ENCODE data around the gene SUPT20HL2.
"Not testable (repeated sequence)": the region's sequence is repeated elsewhere in the genome, so short reads cannot be mapped to it uniquely, and the experiment has no call there.

SUPT20HL2 gene

DNA sequence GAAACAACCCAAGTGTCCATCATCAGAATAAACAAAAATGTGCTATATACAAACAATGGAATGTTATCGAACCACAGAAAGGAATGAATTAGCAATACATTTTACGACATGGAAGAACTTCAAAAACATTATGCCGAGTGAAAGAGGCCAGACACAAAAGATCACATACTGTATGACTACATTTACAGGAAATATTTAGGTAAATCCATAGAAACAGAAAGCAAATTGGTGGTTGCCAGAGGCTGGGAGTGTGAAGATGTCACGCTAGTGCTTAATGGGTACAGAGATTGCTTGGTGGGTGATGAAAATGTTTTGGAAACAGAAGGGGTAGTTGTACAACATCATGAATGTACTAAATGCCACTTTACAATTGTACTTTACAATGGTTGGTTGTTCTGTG lies 5.1 kb downstream of the SUPT20HL2 start:
- DNase-seq, result not testable (repeated sequence)

DNA sequence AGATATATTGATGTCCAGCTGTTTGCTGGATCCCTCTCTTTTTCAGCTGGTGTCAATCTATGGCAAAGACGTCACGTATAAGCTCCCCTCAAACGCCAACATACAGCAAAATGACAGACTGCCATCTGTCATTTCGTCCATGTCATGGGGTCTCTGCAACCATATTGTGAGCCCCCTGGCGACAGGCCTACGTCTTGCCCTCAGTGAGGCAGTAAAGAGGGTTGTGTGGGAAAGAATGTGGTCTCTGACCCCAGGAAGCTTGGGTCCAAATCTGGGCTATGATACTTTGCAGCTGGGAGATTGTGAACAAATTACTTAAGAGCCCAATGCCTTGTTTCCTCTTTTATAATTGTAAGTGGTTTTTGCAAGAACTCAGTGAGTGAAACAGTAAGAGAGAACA lies 7.4 kb downstream of the SUPT20HL2 start:
- DNase-seq, result no peak

DNA sequence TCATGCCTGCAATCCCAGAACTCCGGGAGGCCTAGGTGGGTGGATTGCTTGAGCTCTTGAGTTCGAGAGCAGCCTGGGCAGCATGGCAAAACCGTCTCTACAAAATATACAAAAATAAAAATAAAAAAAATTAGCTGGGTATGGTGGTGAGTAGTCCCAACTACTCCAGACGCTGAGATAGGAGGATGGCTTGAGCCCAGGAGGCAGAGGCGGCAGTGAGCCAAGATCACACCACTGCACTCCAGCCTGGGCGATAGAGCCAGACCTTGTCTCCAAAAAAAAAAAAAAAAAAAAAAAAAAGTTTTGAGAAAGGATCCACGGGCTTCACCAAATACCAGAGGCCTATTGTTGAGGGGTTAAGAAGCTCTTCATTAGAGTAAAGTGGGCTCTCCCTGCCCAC lies 8.0 kb downstream of the SUPT20HL2 start:
- DNase-seq, result no peak

DNA sequence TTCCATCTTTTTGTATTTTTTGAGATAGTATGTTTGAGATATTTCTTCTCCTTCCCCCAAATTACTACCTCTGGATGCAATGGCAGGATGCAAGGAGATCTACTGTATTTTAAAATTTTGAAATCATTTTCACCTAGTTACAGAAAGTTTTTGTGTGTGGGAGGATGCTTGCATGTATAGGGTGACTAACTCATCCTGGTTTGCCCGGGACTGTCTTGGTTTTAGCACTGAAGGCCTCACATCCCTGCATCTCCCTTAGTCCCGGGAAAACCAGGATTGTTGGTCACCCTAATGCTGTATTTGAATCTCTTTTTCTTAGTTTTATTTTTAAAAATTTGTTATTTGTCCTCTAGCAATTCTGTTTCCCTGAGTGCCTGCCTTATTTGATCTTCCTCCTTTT lies 12.1 kb downstream of the SUPT20HL2 start:
- DNase-seq, result no peak

DNA sequence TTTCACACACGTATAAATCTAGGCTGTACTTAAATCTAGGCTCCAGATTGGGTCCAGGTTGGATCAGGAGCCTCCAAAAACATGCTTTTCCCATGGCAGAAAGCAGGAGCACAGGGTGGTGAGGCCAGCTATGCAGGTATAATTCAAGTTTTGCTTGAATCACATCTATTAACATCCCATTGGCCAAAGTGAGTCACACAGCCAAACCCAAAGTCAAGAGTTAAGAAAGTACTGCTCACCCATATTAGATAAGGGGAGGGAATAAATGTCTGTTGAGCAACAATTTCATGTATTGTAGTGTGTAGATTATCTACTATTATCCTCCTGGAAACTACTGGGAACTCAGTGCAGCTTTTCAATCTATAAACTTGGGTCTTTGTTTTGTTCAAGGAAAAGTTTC lies 12.8 kb downstream of the SUPT20HL2 start:
- DNase-seq, result no peak

DNA sequence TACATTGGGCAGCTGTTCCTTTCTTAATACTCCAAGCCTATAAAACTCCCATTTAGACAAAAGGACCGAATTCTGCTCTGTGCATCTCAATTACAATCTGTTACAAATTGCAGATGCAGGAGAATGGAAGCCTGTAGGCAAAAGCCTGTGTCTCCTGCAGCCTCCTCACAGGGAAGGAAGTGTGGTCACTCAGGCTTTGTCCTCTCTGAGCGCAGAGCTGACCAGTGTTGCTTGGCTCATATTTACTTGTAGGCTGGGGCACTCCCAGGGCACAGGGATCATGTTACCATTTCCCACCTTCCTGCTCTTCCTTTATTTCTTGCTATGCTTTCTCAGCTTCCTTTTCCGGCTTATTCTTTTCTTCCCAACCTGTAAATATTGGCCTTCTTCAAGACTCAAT lies 15.7 kb downstream of the SUPT20HL2 start:
- DNase-seq, result no peak

DNA sequence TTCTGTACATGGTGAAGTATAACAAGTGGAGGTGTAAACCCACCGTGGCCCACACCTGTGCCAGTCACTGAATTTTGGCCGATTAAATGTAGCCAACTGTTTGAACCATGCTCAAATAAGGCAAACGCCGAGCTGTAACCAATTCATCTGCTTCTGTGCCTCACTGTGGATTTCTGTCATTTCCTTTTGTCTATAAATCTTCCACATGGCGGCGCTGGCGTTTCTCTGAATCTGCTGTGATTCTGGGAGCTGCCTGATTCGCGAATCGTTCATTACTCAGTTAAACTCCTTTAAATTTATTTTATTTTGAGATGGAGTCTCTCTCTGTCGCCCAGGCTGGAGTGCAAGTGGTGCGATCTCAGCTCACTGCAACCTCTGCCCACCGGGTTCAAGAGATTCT lies 19.2 kb downstream of the SUPT20HL2 start:
- no peak for DNase-seq

DNA sequence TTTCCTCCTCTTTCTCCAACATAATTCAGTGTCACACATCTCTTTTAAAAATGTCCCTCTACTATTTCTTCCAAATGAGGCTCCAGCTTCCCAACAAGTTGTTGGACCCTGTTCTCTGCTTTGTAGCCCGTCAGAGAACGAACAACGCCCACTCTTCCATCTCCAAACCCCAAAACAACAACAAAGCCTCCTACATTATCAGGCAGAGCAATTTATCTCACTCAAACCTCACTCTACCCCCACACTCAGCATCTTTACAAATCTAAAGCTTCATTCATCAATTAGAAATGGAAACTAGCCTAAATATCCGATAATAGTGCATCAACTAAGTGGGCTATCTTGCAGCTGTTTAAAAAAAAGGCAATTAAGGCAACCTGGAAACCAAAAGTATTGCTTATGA lies 20.5 kb downstream of the SUPT20HL2 start:
- no peak for DNase-seq

DNA sequence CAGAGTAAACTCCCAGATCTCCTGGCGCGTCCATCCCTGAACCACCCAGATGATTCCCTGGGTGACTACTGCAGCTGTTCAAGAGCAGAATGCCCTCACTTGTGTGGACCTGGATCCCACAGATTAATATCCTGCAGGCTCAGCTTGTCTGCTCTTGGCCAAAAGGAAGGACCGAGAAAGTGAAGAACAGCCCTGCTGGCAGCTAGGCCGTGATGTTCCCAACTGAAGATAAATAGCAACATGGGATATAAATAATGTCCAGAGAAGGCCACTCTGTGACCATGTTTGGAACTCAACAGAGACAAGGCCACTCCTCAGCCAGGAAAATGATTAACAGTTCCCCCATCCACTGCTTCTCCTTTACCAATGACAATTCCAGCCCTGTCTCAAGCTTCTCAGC lies 21.5 kb downstream of the SUPT20HL2 start:
- DNase-seq, result no peak

DNA sequence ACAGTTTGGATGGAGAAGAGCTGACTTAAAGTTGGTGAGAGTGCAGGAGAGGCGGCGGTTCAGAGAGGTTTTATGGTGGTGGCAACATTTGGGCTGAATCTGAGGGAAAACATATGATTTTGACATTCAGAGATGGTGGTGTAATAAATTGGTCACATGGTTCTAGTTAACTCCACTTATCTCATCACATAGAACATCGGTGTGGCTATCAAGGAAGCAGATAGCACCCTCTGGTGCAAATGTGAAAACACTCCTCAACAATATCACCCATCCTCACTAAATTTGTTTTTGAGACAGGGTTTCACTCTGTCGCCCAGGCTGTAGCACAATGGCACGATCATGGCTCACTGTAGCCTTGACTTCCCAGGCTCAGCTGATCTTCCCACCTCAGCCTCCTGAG lies 28.8 kb downstream of the SUPT20HL2 start:
- DNase-seq, result no peak

DNA sequence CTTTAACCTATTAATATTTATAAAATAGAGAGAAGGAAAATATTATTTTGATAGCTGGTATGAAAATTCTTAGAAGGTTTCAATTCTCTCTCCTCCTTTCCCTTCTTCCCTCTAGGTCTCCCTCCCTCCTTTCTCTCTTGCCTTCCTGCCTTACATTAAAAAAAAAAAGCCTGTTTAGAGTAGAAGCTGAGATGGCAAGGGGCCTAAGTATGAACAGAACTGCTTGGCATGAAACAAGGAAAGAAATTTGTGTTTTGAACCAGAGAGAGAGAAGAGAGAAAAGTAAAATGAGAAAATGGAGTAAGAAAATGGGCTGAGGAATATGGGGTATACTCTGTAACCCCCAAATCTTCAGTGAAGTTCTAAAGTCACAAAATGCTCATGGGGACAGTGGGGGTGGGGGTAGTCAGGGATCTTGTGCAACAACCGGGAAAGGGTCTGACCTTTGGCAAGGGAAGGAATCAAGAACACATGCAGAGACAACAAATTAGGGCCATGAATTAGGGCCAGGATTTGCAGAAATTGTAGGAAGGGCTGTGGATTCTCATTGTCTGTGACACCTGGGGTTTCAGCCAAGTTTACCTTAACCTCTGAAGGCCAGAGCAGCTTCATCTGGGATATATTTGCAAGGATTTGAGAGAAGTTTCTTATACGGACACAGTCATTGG lies 30.6 kb downstream of the SUPT20HL2 start:
- no peak for DNase-seq

DNA sequence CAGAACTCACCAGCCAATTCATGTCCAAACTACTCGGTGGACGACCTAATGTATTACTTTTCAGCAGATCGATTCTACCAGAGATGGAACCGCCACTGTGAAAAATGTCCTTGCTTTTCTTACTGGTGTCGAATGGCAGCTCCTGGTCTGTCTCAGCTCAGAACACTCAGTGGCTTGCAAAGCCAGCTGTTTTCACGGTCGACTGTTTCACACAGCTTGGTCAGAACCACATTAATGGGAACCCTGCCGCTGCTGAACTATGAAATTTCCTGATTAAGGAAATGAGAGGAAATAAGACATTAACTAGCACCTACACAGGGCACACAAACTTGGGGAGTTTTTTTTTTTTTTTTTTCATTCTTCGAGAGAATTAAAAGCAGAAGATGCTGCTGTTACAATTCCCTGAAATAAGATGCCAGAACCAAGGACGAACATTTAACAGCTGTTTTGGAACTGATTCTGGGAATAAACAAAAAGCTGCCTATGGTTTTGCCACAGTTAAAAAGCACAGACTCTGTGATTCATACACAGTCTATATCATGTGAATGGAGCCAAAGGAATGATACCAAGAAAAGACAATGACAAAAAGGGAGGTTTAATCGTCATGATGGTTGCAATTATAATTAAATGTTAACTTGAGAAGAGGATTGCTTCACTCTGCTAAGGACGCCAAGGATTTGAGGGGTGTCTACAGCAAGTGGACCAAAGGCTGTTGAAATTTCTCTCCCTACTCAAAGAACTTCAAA lies 31.3 kb downstream of the SUPT20HL2 start:
- no peak for DNase-seq

DNA sequence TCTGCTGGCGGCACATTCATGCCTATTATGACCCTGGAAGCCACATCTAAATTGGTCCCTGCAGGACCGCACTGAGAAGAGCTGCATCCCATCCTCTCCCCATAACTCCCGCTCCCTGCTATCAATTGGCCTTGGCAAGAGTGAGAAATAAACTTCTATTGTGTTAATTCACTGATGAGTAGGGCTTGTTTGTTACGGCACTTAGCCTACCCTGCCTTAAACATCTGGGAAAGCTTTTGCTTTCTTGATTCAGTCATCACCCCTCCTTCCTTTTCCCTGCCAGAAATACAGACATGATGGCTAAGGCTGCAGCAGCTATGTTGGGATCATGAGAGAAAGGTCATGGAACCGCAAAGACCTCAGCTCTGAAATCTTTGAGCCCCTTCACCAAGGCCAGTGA lies 36.5 kb downstream of the SUPT20HL2 start:
- DNase-seq, result no peak

DNA sequence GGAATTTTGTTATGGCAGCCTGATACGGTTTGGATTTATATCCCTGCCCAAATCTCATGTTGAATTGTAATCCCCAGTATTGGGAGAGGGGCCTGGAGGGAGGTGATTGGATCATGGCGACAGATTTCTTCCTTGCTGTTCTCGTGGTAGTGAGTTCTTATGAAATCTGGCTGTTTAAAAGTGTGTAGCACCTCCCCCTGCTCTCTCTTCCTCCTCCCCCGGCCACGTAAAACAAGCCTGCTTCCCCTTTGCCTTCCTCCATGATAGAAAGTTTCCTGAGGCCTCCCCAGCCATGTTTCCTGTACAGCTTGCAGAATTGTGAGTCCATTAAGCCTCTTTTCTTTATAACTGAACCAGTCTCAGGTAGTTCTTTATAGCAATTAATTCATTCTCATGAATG lies 37.9 kb downstream of the SUPT20HL2 start:
- DNase-seq, result no peak

DNA sequence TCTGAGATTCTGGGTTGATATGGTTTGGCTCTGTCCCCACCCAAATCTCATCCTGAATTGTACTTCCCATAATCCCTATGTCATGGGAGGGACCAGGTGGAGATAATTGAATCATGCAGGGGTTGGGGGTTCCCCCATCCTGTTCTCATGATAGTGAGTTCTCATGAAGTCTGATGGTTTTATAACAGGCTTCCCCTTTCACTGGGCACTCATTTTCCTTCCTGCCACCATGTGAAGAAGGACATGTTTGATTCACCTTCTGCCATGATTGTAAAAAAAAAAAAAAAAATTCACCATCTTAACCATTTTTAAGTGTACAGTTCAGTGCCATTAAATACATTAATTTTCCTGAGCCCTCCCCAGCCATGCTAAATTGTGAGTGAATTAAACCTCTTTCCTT lies 42.6 kb downstream of the SUPT20HL2 start:
- no peak for DNase-seq

DNA sequence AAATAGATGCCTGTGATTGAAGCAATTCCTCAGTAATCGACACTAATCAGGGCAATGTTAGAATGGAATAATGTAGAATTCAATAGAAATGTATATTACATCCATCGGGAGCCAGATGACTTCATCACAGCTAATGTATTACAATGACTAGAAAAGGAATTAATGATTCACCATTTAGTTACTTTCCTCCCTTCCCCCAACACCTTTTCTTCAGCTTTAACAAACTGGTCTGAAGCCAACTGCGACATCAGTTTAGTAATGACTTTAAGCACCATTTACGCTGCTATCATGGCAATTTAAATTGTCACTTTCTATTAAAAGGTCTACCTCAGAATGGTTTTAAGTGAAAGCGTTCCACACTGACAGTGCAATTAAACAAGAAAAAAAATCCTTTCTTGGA lies 45.1 kb downstream of the SUPT20HL2 start:
- no peak for DNase-seq

DNA sequence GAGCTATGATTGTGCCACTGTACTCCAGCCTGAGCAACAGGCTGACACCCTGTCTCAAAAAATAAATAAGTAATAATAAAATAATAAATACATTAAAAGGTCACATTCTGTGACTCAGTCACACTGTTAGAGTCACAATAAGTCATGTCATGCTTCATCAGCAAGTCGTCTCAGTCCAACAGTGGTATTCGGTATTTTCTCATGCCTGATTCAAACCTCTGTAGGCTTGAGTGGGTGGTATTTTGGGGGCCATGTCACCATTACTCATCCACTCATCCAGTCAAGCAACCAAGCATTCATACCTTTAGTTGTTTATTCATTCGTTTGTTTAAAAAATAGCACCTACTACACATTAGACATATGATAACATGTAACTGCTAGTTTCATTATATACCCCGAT lies 46.9 kb downstream of the SUPT20HL2 start:
- DNase-seq, result no peak

DNA sequence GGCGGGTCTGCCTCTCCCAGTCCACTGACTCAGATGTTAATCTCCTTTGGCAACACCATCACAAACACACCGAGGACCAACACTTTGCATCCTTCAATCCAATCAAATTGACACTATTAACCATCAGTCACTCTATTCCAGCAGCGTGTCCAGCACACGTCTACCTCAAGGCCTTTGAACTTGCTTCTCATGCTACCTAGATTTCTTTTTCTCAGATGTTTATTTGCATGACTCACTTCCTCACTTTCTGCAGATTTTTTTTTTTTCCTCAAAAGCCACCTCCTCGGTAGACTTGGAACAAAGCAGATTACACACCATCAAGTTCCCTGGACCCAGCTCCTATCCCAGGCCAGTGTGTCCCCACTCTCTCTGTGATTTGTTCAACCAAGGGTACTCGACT lies 49.5 kb downstream of the SUPT20HL2 start:
- DNase-seq, result no peak

DNA sequence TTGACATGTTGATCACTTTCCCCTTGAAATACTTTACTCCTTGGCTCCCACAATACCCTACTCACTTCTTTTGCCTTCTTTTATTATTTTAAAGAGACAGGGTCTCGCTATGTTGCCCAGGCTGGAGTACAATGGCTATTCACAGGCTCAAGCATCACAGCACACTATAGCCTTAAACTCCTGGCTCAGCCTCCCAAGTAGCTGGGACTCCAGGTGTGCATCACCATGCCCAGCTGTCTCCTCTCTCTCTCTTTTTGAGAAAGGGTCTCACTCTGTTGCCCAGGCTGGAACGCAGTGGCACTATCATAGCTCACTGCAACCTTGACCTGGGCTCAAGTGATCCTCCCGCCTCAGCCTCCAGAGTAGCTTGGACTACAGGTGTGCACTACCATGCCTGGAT lies 51.6 kb downstream of the SUPT20HL2 start:
- DNase-seq, result no peak

Data from AML-193 (cell line).